Measurements from ENCODE around the gene SRL.
A peak's percentile ranks its signal among the peaks of the same experiment; 100 is the strongest.

SRL gene

DNA sequence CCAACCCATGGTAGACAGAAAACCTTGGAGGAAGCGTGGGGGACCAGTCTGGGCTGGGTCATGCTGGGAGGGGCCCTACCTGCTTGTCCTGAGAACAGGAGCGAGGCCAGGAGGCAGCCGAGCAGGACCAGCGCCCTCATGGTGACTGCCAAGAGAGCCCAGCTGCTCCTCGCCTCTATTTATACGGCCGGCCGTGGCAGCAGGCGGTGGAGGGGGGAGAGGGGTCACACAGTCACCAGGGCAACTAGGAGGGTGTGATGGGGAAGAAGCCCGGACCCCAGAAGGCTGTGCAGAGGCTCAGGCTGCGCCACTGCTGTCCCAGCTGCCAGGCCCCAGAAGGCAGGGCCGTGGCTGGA is at the start of gene SRL:
SRL (minus strand) TSS at position 153 of the 356 bp plus-strand sequence; CDS start at position 140, 13 bp downstream.
- DNase-seq = no peak

GRCh38 chr16:4290236-4290830 is 48.5 kb upstream of the SRL start:
- peak; percentile 49 for DNase-seq

DNA sequence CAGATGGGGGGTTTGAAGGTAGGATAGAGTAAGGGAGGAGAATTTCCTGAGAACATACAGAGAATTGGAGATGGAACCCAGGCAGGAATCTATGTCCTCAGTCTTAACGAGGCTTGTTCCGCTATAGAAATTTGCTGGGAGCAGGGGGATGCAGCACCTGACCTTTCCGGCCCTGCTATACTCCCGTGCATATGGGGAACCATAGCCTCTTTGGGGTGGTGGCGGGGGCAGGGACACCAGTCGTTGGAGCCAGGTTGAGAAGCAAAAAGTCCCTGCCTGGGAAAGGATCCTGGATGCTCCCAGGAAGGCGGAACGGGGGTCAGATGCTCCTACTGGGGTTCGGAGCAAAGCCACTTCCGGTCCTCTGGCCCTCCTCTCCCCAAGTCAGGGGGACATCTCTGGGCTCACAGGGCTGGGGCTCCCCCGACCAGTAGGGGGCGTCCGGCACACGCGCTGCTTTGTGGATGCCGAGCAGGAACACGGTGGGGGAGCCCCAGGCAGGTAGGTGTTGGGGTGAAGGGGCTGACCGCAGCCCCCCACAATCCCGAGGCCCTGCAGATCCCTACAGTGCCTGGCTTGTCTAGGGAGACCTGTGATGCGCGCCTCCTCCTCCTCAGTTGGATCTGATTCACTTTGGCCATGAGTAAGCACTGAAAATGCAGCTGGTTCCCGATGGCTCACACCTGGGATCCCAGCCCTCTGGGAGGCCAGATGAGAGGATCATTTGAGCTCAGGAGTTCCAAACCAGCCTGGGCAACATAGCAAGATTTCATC is 46.5 kb upstream of the SRL start:
- peak; percentile 43 for DNase-seq

DNA sequence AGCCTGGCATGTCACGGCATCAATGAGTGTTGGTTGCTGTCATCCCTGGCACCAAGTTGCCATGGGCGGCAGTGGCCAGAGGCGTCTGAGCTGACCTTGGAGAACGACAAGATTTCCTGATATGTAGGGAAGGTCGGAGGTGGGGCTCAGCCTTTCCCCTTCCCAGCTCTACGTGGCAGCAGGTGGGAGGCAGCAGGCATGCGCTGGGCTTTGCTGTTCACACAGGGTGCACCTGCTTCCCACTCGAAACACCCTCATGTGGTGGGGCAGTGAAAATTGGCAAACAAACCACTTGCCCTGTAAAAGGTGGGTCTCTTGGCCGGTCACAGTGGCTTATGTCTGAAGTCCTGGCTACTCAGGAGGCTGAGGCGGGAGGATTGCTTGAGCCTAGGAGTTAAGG is 43.3 kb upstream of the SRL start:
- no peak for DNase-seq

DNA sequence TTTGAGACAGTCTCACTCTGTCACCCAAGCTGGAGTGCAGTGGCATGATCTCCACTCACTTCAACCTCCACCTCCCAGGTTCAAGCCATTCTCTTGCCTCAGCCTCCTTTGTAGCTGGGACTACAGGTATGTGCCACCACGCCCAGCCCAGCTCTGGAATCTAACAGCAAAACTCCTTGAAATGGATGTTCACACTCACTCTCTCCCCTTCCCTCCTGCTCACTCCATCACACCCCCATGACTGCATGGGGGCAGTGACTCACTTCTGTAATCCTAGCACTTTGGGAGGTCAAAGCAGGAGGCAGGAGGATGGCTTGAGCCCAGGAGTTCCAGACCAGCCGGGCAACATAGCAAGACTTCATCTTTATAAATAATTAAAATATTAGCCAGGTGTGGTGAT is 42.1 kb upstream of the SRL start:
- DNase-seq = no peak

DNA sequence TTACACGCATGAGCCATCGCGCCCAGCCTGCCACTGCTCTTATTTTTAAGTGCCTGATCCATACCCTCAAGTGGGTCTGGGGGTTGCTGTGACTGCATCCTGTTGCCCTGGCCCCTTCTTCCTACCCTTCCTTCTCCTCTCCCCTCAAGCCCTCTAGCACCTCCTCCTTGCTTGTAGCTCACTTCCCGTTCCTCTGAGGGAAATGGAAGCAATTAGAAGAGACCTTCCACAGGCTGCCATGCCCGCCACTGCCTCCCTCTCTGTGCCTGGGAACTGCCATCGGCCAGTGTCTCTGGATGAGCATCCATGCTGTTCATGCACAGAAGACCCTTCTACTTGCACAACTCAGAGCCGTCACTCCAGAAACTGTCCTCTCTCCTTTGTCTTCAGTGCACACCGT is 41.6 kb upstream of the SRL start:
- DNase-seq = no peak

DNA sequence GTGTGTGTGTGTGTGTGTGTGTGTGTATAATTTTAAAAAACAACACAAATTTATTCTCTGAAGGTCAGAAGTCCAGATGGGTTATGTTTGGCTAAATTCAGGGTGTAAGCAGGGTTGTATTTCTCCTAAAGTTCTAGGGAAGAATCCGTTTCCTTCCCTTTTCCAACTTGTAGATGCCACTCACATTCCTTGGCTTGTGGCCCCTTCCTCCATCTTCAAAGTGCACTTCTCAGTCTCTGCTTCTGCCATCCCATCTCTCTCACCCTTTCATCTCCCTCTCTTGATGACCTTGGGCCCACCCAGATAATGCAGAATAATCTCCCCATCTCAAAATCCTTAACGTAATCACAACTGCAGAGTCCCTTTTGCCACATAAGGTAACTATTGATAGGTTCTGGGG is 38.7 kb upstream of the SRL start:
- DNase-seq = no peak

- no peak for DNase-seq
These were observed 36.2 kb upstream of the SRL start for GRCh38 chr16:4277987-4278513.

DNA sequence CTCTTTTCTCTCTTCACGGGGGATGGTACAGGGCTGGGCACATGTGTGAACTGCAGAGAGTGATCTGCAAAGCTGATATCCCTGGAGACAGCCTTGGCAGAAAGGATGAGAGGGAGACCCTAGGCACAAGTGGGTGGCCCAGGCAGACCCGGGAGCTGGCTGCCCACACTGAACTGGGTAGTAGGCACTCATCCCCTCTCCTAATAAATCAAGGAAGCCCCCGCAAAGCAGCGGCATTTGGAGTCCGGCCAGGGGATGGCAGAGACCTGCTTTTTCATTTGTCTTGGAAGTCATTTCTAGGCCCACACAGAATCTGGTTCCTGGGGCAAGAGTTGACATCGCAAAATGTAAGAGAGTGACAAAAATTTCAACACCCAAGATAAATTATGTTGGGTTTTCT is 34.0 kb upstream of the SRL start:
- DNase-seq = no peak

- DNase-seq = peak; percentile 7
These were observed 32.0 kb upstream of the SRL start for GRCh38 chr16:4273858-4274311.

- no peak for DNase-seq
These were observed 30.5 kb upstream of the SRL start for GRCh38 chr16:4272114-4272956.

DNA sequence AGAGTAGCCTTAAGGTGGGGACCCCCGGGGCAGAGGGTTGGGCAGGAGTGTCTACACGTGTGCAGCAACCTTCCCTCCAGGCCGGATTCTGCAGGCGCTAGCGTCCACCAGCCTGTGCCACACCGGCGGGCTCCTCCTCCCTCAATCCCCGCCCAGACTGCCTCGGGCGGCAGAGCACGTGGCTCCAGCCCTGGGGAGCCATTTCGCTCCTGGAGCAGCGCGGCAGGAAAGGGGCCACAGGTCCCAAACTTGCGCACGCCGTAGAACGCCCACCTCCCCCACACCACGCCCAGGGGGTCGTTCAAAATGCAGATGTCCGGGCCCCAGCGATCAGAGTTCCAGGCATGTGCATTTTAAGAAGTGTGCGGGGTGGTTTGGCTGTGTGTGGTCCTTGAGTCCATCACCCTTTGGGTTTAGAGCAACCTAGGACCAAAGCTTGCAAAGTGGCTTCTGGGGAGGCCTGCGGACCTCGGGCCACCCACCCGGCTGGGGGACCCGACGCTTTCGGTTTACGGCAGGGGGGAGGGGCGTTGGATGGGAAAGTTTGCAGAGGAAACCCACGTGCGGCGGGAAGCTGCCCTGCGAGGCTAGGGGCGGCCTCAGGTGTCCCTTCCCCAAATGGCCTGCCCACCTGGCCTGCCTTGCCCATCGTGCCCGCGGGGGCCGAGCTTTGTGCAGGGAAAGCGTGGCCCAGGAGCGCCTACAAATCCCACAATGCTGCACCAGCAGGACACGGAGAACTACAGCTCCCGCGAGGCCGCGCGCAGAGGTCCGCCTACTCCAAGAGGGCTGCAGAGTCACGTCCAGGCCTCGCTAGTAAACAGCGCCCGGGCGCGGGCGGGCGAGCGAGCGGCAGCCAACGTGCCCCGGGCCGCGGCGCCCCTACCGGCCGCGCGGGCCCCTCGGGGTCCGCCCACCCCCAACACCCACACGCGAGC is 29.6 kb upstream of the SRL start:
- DNase-seq = peak; percentile 90

- no peak for DNase-seq
These were observed 28.7 kb upstream of the SRL start for GRCh38 chr16:4270595-4270994.

DNA sequence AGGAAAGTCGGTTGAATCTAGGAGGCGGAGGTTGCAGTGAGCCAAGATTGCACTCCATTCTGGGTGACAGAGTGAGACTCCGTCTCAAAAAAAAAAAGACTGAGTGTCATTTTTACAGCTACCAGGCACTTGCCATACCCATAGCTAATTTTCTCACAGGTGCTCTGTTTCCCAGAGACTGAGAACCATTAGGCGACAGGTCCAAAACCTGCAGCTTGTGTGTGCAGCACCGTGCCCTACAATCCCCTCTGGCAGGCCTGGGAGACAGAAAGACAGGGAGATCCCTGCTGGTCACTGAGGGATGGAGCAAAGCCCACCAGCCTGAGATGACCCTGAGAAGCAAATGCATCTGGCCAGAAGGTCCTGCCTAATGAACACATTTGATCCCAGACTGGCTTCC is 28.2 kb upstream of the SRL start:
- DNase-seq = no peak

- DNase-seq = no peak
These were observed 24.5 kb upstream of the SRL start for GRCh38 chr16:4266372-4266771.

- no peak for DNase-seq
These were observed 23.8 kb upstream of the SRL start for GRCh38 chr16:4265676-4266075.

- no peak for DNase-seq
These were observed 22.7 kb upstream of the SRL start for GRCh38 chr16:4264546-4264945.

GRCh38 chr16:4263504-4264436 is 21.9 kb upstream of the SRL start:
- DNase-seq = no peak

GRCh38 chr16:4262303-4262835 is 20.5 kb upstream of the SRL start:
- no peak for DNase-seq

- DNase-seq = no peak
These were observed 19.8 kb upstream of the SRL start for GRCh38 chr16:4261557-4262172.

DNA sequence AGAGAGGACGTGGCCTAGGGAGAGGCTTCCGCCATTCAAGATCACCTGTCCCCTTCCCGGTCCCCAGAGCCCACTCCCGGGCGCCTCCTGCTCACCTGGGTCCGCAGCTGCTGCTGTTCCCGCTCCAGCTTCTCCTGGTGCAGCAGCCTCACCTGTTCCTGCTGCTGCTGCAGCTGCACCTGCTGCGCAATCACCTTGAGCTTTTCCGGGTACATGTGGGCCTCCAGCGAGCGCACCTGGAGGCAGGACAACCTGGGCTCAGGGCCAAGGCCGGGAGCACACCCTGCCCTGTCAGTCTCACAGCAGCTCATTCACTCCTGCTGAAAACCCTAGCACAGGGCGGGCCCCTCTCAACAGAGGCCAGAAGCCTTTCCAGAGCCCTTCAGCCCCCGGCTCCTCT is 18.5 kb upstream of the SRL start:
- no peak for DNase-seq

Measured in kidney glomerular epithelial cell (primary cell).